Measurements from ENCODE around the gene SGMS1.

DNA sequence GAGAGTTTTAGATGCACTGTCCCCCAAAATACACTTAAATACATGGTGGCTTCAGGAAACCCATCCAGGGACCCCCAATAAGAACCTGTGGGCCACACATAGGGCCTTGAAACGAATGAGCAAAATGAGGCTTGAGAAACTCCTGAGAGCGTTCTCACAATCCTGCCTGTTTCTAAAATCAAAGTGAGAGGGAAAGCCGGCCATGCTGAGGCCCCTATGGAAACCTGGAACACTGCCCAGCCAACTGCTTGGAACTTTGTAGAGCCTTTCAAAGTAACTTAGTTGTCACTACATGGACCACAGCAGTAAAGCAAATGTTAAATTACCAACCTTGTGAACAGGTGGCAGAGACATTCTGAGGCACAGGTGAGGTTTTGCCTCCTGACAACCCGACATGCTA is 13.4 kb downstream of the SGMS1 start:
- TF ChIP-seq POLR2A (IDR thresholded peaks at IDR 0.05) (no peak), POLR2AphosphoS5 (IDR thresholded peaks at IDR 0.05) (no peak)
- TF ChIP-seq, protein P1, sequence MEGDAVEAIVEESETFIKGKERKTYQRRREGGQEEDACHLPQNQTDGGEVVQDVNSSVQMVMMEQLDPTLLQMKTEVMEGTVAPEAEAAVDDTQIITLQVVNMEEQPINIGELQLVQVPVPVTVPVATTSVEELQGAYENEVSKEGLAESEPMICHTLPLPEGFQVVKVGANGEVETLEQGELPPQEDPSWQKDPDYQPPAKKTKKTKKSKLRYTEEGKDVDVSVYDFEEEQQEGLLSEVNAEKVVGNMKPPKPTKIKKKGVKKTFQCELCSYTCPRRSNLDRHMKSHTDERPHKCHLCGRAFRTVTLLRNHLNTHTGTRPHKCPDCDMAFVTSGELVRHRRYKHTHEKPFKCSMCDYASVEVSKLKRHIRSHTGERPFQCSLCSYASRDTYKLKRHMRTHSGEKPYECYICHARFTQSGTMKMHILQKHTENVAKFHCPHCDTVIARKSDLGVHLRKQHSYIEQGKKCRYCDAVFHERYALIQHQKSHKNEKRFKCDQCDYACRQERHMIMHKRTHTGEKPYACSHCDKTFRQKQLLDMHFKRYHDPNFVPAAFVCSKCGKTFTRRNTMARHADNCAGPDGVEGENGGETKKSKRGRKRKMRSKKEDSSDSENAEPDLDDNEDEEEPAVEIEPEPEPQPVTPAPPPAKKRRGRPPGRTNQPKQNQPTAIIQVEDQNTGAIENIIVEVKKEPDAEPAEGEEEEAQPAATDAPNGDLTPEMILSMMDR (IDR thresholded peaks at IDR 0.05 in 8 of 11, conservative IDR thresholded peaks at IDR 0.05 in 3 of 11), result no peak
